ENCODE data around the gene PSMB9. TPM values are rescaled to one million over a fixed set of nuclear protein-coding genes. Genes with fewer than 3 reads are reported as not detected.

Gene PSMB9
- total RNA-seq, 2 experiments from 2014 or later: 296 to 302 TPM

GRCh38 chr6:32849126-32849525 lies 4.9 kb upstream of the PSMB9 start:
- CTCF ChIA-PET: interaction anchor here (1.0 to 3.7 kb wide), 2 partner anchors 11 to 84 kb away, joined by 3 to 41 read pairs; partner anchors contain the start of gene TAP2
- Mint-ChIP-seq H3K27ac (peak overlapping the region; percentile 65), H3K9me3 (no peaks in the 10 kb centered on the region), H3K36me3 (peaks cover 85% of the 10 kb centered on the region), H3K4me3 (peak overlapping the region; percentile 38), H3K4me1 (ENCODE audit: low read depth) (peaks cover 49% of the 10 kb centered on the region), H3K27me3 (no peaks in the 10 kb centered on the region)
- no peak for DNase-seq
- POLR2A ChIA-PET: interaction anchor here (0.9 kb wide), 1 partner anchor 122 kb away, joined by 3 read pairs; no protein-coding TSS in a partner anchor
- intact Hi-C loops (cut with micrococcal nuclease): no loop called here

GRCh38 chr6:32851025-32851424 lies 3.0 kb upstream of the PSMB9 start:
- ChIA-PET POLR2A (interaction anchor here (1.9 to 2.0 kb wide), 2 partner anchors 13 to 120 kb away, joined by 8 to 11 read pairs; partner anchors contain the start of gene TAP2), CTCF (interaction anchor here (0.7 to 3.7 kb wide), 5 partner anchors 9 to 134 kb away, joined by 3 to 41 read pairs (median 6); partner anchors contain the start of gene TAP2)
- peak overlapping the region; percentile 98 for H3K27ac Mint-ChIP-seq
- H3K4me1 Mint-ChIP-seq (ENCODE audit: low read depth): peaks cover 53% of the 10 kb centered on the region
- intact Hi-C loops (cut with micrococcal nuclease): loop anchor here (5.0 to 10.0 kb wide), 2 partner anchors 659 to 1276 kb away; partner anchors contain the start of genes GPSM3, LTA, PBX2 and TNF
- H3K27me3 Mint-ChIP-seq: no peaks in the 10 kb centered on the region
- peaks cover 86% of the 10 kb centered on the region for H3K36me3 Mint-ChIP-seq
- no peaks in the 10 kb centered on the region for H3K9me3 Mint-ChIP-seq
- DNase-seq: no peak
- H3K4me3 Mint-ChIP-seq: peak overlapping the region; percentile 99

GRCh38 chr6:32852018-32852843 lies 1.8 kb upstream of the PSMB9 start:
- no peaks in the 10 kb centered on the region for H3K27me3 Mint-ChIP-seq
- peak; percentile 54 for DNase-seq
- ChIA-PET CTCF (interaction anchor here (0.8 to 19.8 kb wide), 5 partner anchors 10 to 26 kb away, joined by 4 to 917 read pairs (median 7); partner anchors contain the start of genes PSMB8 and TAP2), POLR2A (interaction anchor here (1.0 to 7.6 kb wide), 6 partner anchors 11 to 577 kb away, joined by 4 to 313 read pairs (median 10); partner anchors contain the start of genes BRD2, PSMB8 and TAP2)
- H3K36me3 Mint-ChIP-seq: peaks cover 82% of the 10 kb centered on the region
- peak overlapping the region; percentile 99 for H3K4me3 Mint-ChIP-seq
- intact Hi-C loops (cut with micrococcal nuclease): loop anchor here (5.0 to 10.0 kb wide), 2 partner anchors 660 to 1277 kb away; partner anchors contain the start of genes GPSM3, LTA, PBX2 and TNF
- H3K27ac Mint-ChIP-seq: peak overlapping the region; percentile 98
- H3K9me3 Mint-ChIP-seq: no peaks in the 10 kb centered on the region
- H3K4me1 Mint-ChIP-seq (ENCODE audit: low read depth): peaks cover 55% of the 10 kb centered on the region

- peaks cover 55% of the 10 kb centered on the region for H3K4me1 Mint-ChIP-seq (ENCODE audit: low read depth)
- H3K36me3 Mint-ChIP-seq: peaks cover 82% of the 10 kb centered on the region
- peak overlapping the region; percentile 99 for H3K4me3 Mint-ChIP-seq
- no peaks in the 10 kb centered on the region for H3K27me3 Mint-ChIP-seq
- ChIA-PET POLR2A (interaction anchor here (0.9 to 7.6 kb wide), 8 partner anchors 11 to 1312 kb away, joined by 3 to 313 read pairs (median 4); partner anchors contain the start of genes BRD2, DDX39B, PSMB8 and TAP2), CTCF (interaction anchor here (0.7 to 19.8 kb wide), 11 partner anchors 11 to 132 kb away, joined by 3 to 917 read pairs (median 4); partner anchors contain the start of genes BRD2, PSMB8 and TAP2)
- peak overlapping the region; percentile 98 for H3K27ac Mint-ChIP-seq
- peak; percentile 77 for DNase-seq
- intact Hi-C loops (cut with micrococcal nuclease): loop anchor here (1.0 to 10.0 kb wide), 4 partner anchors 9 to 1278 kb away; partner anchors contain the start of genes GPSM3, LTA, PBX2 and PSMB8
- no peaks in the 10 kb centered on the region for H3K9me3 Mint-ChIP-seq
Measured at GRCh38 chr6:32852844-32853540, 1.0 kb upstream of the PSMB9 start.

GRCh38 chr6:32854376-32855178 lies 585 bp downstream of the PSMB9 start:
- peak overlapping the region; percentile 99 for H3K4me3 Mint-ChIP-seq
- peaks cover 83% of the 10 kb centered on the region for H3K36me3 Mint-ChIP-seq
- peak; percentile 72 for DNase-seq
- intact Hi-C loops (cut with micrococcal nuclease): loop anchor here (1.0 to 10.0 kb wide), 4 partner anchors 14 to 1280 kb away; partner anchors contain the start of genes GPSM3, LTA, PBX2 and TAP2
- ChIA-PET POLR2A (interaction anchor here (0.7 to 7.6 kb wide), 5 partner anchors 13 to 727 kb away, joined by 3 to 313 read pairs (median 27); partner anchors contain the start of genes ATF6B, BRD2, PSMB8 and TAP2), CTCF (interaction anchor here (0.7 to 19.8 kb wide), 13 partner anchors 12 to 600 kb away, joined by 3 to 917 read pairs (median 4); partner anchors contain the start of genes PSMB8 and TAP2)
- H3K9me3 Mint-ChIP-seq: no peaks in the 10 kb centered on the region
- H3K27ac Mint-ChIP-seq: peak overlapping the region; percentile 98
- H3K4me1 Mint-ChIP-seq (ENCODE audit: low read depth): peaks cover 56% of the 10 kb centered on the region
- H3K27me3 Mint-ChIP-seq: no peaks in the 10 kb centered on the region

- intact Hi-C loops (cut with micrococcal nuclease): loop anchor here (10.0 kb wide), 1 partner anchor 1281 kb away; the partner anchor contains the start of genes LTA and TNF
- Mint-ChIP-seq H3K27ac (peak overlapping the region; percentile 98), H3K9me3 (no peaks in the 10 kb centered on the region), H3K4me1 (ENCODE audit: low read depth) (peaks cover 52% of the 10 kb centered on the region), H3K36me3 (peaks cover 79% of the 10 kb centered on the region), H3K27me3 (no peaks in the 10 kb centered on the region), H3K4me3 (peak overlapping the region; percentile 99)
- ChIA-PET CTCF (interaction anchor here (0.6 to 19.8 kb wide), 12 partner anchors 10 to 601 kb away, joined by 3 to 917 read pairs (median 4); partner anchors contain the start of genes HLA-DMA, PSMB8 and TAP2), POLR2A (interaction anchor here (0.7 to 7.6 kb wide), 6 partner anchors 12 to 1130 kb away, joined by 3 to 313 read pairs (median 16); partner anchors contain the start of genes BRD2, PSMB8 and TAP2)
- DNase-seq: peak; percentile 25
Measured at GRCh38 chr6:32855467-32856174, 1.6 kb downstream of the PSMB9 start.

- ChIA-PET CTCF (interaction anchor here (0.9 to 19.8 kb wide), 7 partner anchors 11 to 127 kb away, joined by 3 to 917 read pairs (median 6); partner anchors contain the start of genes PSMB8 and TAP2), POLR2A (interaction anchor here (0.7 to 7.6 kb wide), 6 partner anchors 11 to 115 kb away, joined by 3 to 313 read pairs (median 6); partner anchors contain the start of genes PSMB8 and TAP2)
- intact Hi-C loops (cut with micrococcal nuclease): loop anchor here (10.0 kb wide), 1 partner anchor 1283 kb away; the partner anchor contains the start of genes LTA and TNF
Measured at GRCh38 chr6:32857156-32857891, 3.3 kb downstream of the PSMB9 start.

GRCh38 chr6:32858194-32858593 lies 4.2 kb downstream of the PSMB9 start:
- H3K36me3 Mint-ChIP-seq: peaks cover 69% of the 10 kb centered on the region
- ChIA-PET CTCF (interaction anchor here (1.1 to 19.8 kb wide), 6 partner anchors 10 to 127 kb away, joined by 3 to 917 read pairs (median 8); partner anchors contain the start of genes PSMB8 and TAP2), POLR2A (interaction anchor here (0.9 to 7.6 kb wide), 4 partner anchors 10 to 114 kb away, joined by 3 to 313 read pairs (median 13); partner anchors contain the start of genes PSMB8 and TAP2)
- H3K27ac Mint-ChIP-seq: peak overlapping the region; percentile 98
- H3K4me1 Mint-ChIP-seq (ENCODE audit: low read depth): peaks cover 49% of the 10 kb centered on the region
- no peak for DNase-seq
- intact Hi-C loops (cut with micrococcal nuclease): loop anchor here (10.0 kb wide), 1 partner anchor 1283 kb away; the partner anchor contains the start of genes LTA and TNF
- peak overlapping the region; percentile 46 for H3K4me3 Mint-ChIP-seq
- H3K27me3 Mint-ChIP-seq: no peaks in the 10 kb centered on the region
- H3K9me3 Mint-ChIP-seq: no peaks in the 10 kb centered on the region

More at GRCh38 chr6:32857156-32857891, 3.3 kb downstream of the PSMB9 start:
- peaks cover 49% of the 10 kb centered on the region for H3K4me1 Mint-ChIP-seq (ENCODE audit: low read depth)
- no peaks in the 10 kb centered on the region for H3K9me3 Mint-ChIP-seq
- H3K27ac Mint-ChIP-seq: peak overlapping the region; percentile 98
- no peak for DNase-seq
- H3K36me3 Mint-ChIP-seq: peaks cover 72% of the 10 kb centered on the region
- H3K4me3 Mint-ChIP-seq: peak overlapping the region; percentile 46
- no peaks in the 10 kb centered on the region for H3K27me3 Mint-ChIP-seq

GRCh38 chr6:32860674-32861073 lies 6.7 kb downstream of the PSMB9 start:
- no peaks in the 10 kb centered on the region for H3K27me3 Mint-ChIP-seq
- CTCF ChIA-PET: interaction anchor here (0.9 to 19.8 kb wide), 4 partner anchors 8 to 124 kb away, joined by 3 to 917 read pairs (median 28); partner anchors contain the start of genes PSMB8 and TAP2
- H3K4me3 Mint-ChIP-seq: no peak overlapping the region
- DNase-seq: no peak
- no peaks in the 10 kb centered on the region for H3K9me3 Mint-ChIP-seq
- peak overlapping the region; percentile 55 for H3K27ac Mint-ChIP-seq
- peaks cover 54% of the 10 kb centered on the region for H3K4me1 Mint-ChIP-seq (ENCODE audit: low read depth)
- intact Hi-C loops (cut with micrococcal nuclease): no loop called here
- POLR2A ChIA-PET: interaction anchor here (0.8 kb wide), 1 partner anchor 16 kb away, joined by 3 read pairs; no protein-coding TSS in a partner anchor
- peaks cover 54% of the 10 kb centered on the region for H3K36me3 Mint-ChIP-seq

Measured in activated CD4-positive, alpha-beta memory T cell treated with anti-CD3 and anti-CD28 coated beads for 36 hours (primary cell).